Mucosa of gallbladder (tissue), 1 donor: ENCODE results near the gene UCP1. TPM values are rescaled to one million over a fixed set of nuclear protein-coding genes. Genes with fewer than 3 reads are reported as not detected.
A peak's percentile ranks its signal among the peaks of the same experiment; 100 is the strongest.
"Not testable (repeated sequence)": the region's sequence is repeated elsewhere in the genome, so short reads cannot be mapped to it uniquely, and the experiment has no call there.

Source experiments
- DNase-seq: peaks from one replicate; pipeline ENCODE4 v3.0.0-alpha.2; 2020; ENCODE audit warnings: low spot score
- total RNA-seq: library from RNA; stranded (reverse); gene quantifications from one replicate; pipeline ENCODE4 v1.2.1, GENCODE V29; 2021
- donor health status: DM: no; HTN: no; CAD: no.

Gene UCP1
- total RNA-seq, 1 donor from 2014 or later, result not detected

- no peak for DNase-seq
Observed at GRCh38 chr4:140533951-140534480, 34.7 kb downstream of the UCP1 start.

DNA sequence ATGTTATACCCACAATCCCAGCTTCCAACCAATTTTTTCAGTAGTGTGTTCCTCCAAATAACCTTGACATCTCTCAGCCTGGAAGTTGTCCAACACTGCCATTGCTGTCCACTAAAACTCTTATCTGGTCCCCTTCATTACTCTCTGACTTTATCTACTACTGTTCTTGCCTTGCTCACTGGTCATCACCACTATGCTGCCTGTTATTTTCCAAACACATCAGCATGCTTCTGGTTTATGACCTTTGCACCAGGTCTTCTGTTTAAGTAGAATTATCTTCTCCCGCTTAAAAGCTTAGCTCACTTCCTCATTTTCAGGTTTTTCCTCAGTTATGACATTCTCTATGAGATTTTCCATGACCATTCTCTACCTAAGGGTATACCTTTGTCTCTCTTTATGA, 39.3 kb downstream of the UCP1 start:
- no peak for DNase-seq

GRCh38 chr4:140523857-140524742, 44.7 kb downstream of the UCP1 start, which contains the start of gene ELMOD2:
Gene ELMOD2 (plus strand): TSS chr4:140524168. CDS start chr4:140525429, 1,261 bp downstream.
- DNase-seq, result peak; percentile 98

- no peak for DNase-seq
Observed at GRCh38 chr4:140523370-140523856, 45.3 kb downstream of the UCP1 start.

GRCh38 chr4:140515423-140515822, 53.3 kb downstream of the UCP1 start:
- DNase-seq, result no peak

DNA sequence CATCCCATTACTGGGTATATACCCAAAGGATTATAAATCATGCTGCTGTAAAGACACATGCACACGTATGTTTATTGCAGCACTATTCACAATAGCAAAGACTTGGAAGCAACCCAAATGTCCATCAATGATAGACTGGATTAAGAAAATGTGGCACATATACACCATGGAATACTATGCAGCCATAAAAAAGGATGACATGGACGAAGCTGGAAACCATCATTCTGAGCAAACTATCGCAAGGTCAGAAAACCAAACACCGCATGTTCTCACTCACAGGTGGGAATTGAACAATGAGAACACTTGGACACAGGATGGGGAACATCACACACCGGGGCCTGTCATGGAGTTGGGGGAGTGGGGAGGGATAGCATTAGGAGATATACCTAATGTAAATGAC, 55.0 kb downstream of the UCP1 start:
- not testable (repeated sequence) for DNase-seq

Other genes starting within 250 kb of the UCP1 start
- gene SCOC, start 195.3 kb downstream of the UCP1 start, total RNA-seq, result 68.5 TPM
- gene CLGN, start 141.3 kb downstream of the UCP1 start, total RNA-seq, result 1.9 TPM
- not detected for gene MGAT4D, start 70.7 kb downstream of the UCP1 start, total RNA-seq
- gene ELMOD2, start 44.8 kb downstream of the UCP1 start, total RNA-seq, result 31.9 TPM
- gene TBC1D9, start 187.4 kb upstream of the UCP1 start, total RNA-seq, result 36.9 TPM